HG03558 (cell line): Measurements from ENCODE around the gene TMPRSS6.

Experiments
- ATAC-seq: cut with Tn5 transposase; IDR thresholded peaks from one replicate; pipeline ENCODE4 v1.9.1; 2021; ENCODE audit warnings: moderate number of reproducible peaks; ENCODE audit not compliant: unreplicated experiment; ENCODE audit errors: extremely low read depth

TMPRSS6 gene

GRCh38 chr22:37141476-37141875 lies 32.0 kb upstream of the TMPRSS6 start:
- no peak for ATAC-seq

- no peak for ATAC-seq
These were observed 31.3 kb upstream of the TMPRSS6 start for GRCh38 chr22:37140686-37141323.

GRCh38 chr22:37139762-37140161 lies 30.2 kb upstream of the TMPRSS6 start:
- ATAC-seq: no peak

- no peak for ATAC-seq
These were observed 29.5 kb upstream of the TMPRSS6 start for GRCh38 chr22:37138849-37139561.

GRCh38 chr22:37137903-37138665 lies 28.6 kb upstream of the TMPRSS6 start:
- no peak for ATAC-seq

- no peak for ATAC-seq
These were observed 27.6 kb upstream of the TMPRSS6 start for GRCh38 chr22:37137131-37137530.

GRCh38 chr22:37135023-37135422 lies 25.5 kb upstream of the TMPRSS6 start:
- no peak for ATAC-seq

GRCh38 chr22:37133304-37134018 lies 23.9 kb upstream of the TMPRSS6 start:
- no peak for ATAC-seq

GRCh38 chr22:37132773-37133172 lies 23.3 kb upstream of the TMPRSS6 start:
- no peak for ATAC-seq

- no peak for ATAC-seq
These were observed 20.4 kb upstream of the TMPRSS6 start for GRCh38 chr22:37129866-37130441.

GRCh38 chr22:37128555-37129281 lies 19.2 kb upstream of the TMPRSS6 start:
- no peak for ATAC-seq

GRCh38 chr22:37127350-37127878 lies 17.9 kb upstream of the TMPRSS6 start:
- no peak for ATAC-seq

GRCh38 chr22:37126882-37127281 lies 17.4 kb upstream of the TMPRSS6 start:
- ATAC-seq: no peak

- ATAC-seq: no peak
These were observed 16.9 kb upstream of the TMPRSS6 start for GRCh38 chr22:37126383-37126782.

- ATAC-seq: no peak
These were observed 14.1 kb upstream of the TMPRSS6 start for GRCh38 chr22:37123649-37124048.

GRCh38 chr22:37122598-37123180 lies 13.2 kb upstream of the TMPRSS6 start:
- no peak for ATAC-seq

- peak; percentile 77 for ATAC-seq
These were observed 12.5 kb upstream of the TMPRSS6 start for GRCh38 chr22:37121887-37122591.

GRCh38 chr22:37120569-37121340 lies 11.2 kb upstream of the TMPRSS6 start:
- ATAC-seq: no peak
